Measurements from ENCODE around the gene RGS5. TPM values are rescaled to one million over a fixed set of nuclear protein-coding genes. Genes with fewer than 3 reads are reported as not detected.
A peak's percentile ranks its signal among the peaks of the same experiment; 100 is the strongest.

Gene RGS5
- total and polyA plus RNA-seq, 4 donors: 983 to 2,702 (median 1,290) TPM

DNA sequence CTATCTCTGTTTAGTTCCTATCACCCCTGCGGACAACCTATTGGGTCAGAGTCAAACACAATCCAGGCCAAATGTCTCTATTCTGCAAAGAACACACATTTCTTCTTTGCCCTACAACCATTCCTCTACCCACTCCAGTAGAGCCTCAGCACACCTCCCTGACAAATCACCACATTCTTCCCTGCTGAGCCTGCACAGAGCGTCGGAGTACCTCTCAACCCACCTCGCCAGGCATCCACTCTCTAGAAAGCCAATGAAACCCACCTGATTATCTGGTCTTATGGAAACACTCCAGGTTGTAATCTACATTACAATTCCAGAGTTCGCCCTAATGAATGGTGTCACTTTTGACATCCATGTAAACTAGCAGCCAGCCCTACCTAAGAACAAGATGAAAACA, 47.1 kb downstream of the RGS5 start:
- no peak for DNase-seq
- intact Hi-C loops (cut with DNase I): no loop called here
- Histone ChIP-seq H3K9me3 (ENCODE audit: control insufficient read depth, low read length) (no peaks in the 10 kb centered on the region), H3K27me3 (ENCODE audit: control insufficient read depth in 1 of 2, insufficient read depth in 2 of 2, low read length in 1 of 2) (no peaks in the 10 kb centered on the region), H3K4me3 (ENCODE audit: low read length in 2 of 2) (peak overlapping the region in 1 of 2 donors; percentile 18), H3K36me3 (ENCODE audit: control insufficient read depth in 1 of 2, insufficient read depth in 2 of 2, low read length in 1 of 2) (peaks cover 6 to 9% of the 10 kb centered on the region in 2 donors), H3K4me1 (ENCODE audit: control insufficient read depth in 1 of 2, insufficient read depth in 2 of 2, low read length in 2 of 2) (peaks cover 3 to 6% of the 10 kb centered on the region in 2 donors), H3K27ac (ENCODE audit: low read depth in 1 of 2, low read length in 2 of 2) (peak overlapping the region in 1 of 2 donors; percentile 75)
- 56 to 60% methylated on average over 5 of the region's 5 CpGs for WGBS, 2 donors
- no peak for ATAC-seq (ENCODE audit: low FRiP score)

DNA sequence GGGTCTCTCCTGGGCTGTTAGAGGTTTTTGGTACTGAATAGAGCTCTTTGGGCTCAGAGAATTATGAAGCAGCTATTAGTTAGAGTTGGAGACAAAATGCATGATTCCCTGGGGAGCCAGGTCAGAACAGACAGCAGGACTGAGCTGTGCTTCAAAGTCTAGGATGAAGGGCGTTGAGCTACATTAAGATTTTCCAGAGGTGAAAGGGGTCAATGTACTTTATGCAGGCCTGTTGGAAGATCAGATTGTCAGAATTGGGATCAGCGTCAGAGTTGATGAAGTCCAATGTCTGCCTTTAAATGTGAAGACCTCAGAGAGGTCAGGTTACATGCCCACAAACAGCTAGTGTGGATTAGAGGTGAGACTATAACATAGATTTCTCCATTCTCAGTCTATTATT, 53.8 kb downstream of the RGS5 start:
- no peaks in the 10 kb centered on the region for H3K27me3 ChIP-seq (ENCODE audit: control insufficient read depth in 1 of 2, insufficient read depth in 2 of 2, low read length in 1 of 2)
- H3K27ac ChIP-seq (ENCODE audit: low read depth in 1 of 2, low read length in 2 of 2): peak overlapping the region in 1 of 2 donors; percentile 44
- DNase-seq (no peak), ATAC-seq (ENCODE audit: low FRiP score) (no peak)
- H3K36me3 ChIP-seq (ENCODE audit: control insufficient read depth in 1 of 2, insufficient read depth in 2 of 2, low read length in 1 of 2): peaks cover 4 to 8% of the 10 kb centered on the region in 2 donors
- 83 to 85% methylated on average over 2 of the region's 2 CpGs for WGBS, 2 donors
- intact Hi-C loops (cut with DNase I): no loop called here
- H3K4me1 ChIP-seq (ENCODE audit: control insufficient read depth in 1 of 2, insufficient read depth in 2 of 2, low read length in 2 of 2): peaks cover 5 to 6% of the 10 kb centered on the region in 2 donors
- no peaks in the 10 kb centered on the region for H3K9me3 ChIP-seq (ENCODE audit: control insufficient read depth, low read length)
- H3K4me3 ChIP-seq (ENCODE audit: low read length in 2 of 2): no peak overlapping the region

DNA sequence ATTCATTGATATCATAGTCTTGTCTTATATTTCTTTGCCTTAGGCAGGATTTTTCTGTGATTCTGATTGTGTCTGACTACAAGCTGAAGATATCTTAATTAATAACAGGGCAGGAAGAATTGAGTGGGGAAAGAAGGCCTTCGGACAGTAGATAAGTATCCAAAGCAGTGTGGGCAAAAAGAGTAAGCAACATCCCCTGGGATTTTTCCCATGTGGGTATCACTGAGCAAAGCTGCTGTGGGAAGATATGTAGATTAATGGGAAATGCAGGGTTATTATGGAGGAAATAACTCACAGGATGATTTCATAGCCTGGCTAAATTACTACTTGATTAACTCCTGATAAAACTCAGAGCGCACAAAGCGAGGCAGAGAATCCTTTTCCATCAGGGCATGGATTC, 55.7 kb downstream of the RGS5 start:
- Histone ChIP-seq H3K9me3 (ENCODE audit: control insufficient read depth, low read length) (no peaks in the 10 kb centered on the region), H3K4me3 (ENCODE audit: low read length in 2 of 2) (no peak overlapping the region), H3K4me1 (ENCODE audit: control insufficient read depth in 1 of 2, insufficient read depth in 2 of 2, low read length in 2 of 2) (peaks cover 6% of the 10 kb centered on the region in 2 donors), H3K36me3 (ENCODE audit: control insufficient read depth in 1 of 2, insufficient read depth in 2 of 2, low read length in 1 of 2) (peaks cover 0 to 3% of the 10 kb centered on the region in 2 donors), H3K27ac (ENCODE audit: low read depth in 1 of 2, low read length in 2 of 2) (peak overlapping the region in 1 of 2 donors; percentile 25), H3K27me3 (ENCODE audit: control insufficient read depth in 1 of 2, insufficient read depth in 2 of 2, low read length in 1 of 2) (no peaks in the 10 kb centered on the region)
- DNase-seq: no peak
- WGBS, 2 donors: 52 to 57% methylated on average over 3 of the region's 3 CpGs
- intact Hi-C loops (cut with DNase I): no loop called here
- ATAC-seq (ENCODE audit: low FRiP score): no peak

DNA sequence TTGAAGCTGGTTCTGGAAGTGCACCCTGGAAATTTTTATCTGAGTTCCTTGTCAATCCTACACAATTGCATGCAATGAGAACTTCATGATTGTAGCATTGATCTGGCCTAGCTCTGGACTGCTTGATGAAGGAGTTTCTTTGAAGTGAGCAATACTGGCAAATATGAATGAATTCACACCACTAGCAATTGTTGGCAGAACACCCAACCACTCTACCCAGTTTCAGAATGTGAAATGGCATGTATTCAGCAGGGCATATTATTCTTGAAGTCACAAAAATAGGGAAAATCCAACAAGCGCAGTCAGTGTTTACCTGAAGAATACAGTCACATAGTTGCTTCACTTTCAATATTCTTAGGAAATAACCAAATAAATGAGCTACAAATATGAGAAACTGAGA, 57.3 kb downstream of the RGS5 start:
- no peaks in the 10 kb centered on the region for H3K9me3 ChIP-seq (ENCODE audit: control insufficient read depth, low read length)
- intact Hi-C loops (cut with DNase I): no loop called here
- H3K4me3 ChIP-seq (ENCODE audit: low read length in 2 of 2): no peak overlapping the region
- no peaks in the 10 kb centered on the region for H3K27me3 ChIP-seq (ENCODE audit: control insufficient read depth in 1 of 2, insufficient read depth in 2 of 2, low read length in 1 of 2)
- ATAC-seq (ENCODE audit: low FRiP score): no peak
- peaks cover 4 to 6% of the 10 kb centered on the region in 2 donors for H3K4me1 ChIP-seq (ENCODE audit: control insufficient read depth in 1 of 2, insufficient read depth in 2 of 2, low read length in 2 of 2)
- peaks cover 0 to 3% of the 10 kb centered on the region in 2 donors for H3K36me3 ChIP-seq (ENCODE audit: control insufficient read depth in 1 of 2, insufficient read depth in 2 of 2, low read length in 1 of 2)
- WGBS, 2 donors: 3 to 6% methylated on average over 1 of the region's 1 CpG
- DNase-seq: no peak
- H3K27ac ChIP-seq (ENCODE audit: low read depth in 1 of 2, low read length in 2 of 2): no peak overlapping the region

DNA sequence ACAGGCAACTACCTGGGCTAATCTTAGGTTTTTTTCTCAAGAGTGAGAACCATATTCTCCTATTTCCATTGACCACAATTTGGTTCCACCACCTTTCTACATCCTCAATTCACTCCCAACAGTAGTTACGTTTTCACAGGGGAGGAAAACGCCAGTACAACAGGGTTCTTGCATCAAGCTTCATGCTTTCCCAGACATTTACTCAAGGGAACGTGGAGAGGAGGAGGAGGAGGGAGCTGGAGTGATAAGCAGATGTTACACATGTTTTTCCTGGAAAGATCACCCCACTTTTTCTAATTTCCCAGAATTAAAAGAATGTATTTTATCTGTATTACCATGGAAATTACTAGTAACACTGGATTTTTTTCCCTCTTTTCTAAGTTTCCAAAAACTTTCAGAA, 58.3 kb downstream of the RGS5 start:
- Histone ChIP-seq H3K4me1 (ENCODE audit: control insufficient read depth in 1 of 2, insufficient read depth in 2 of 2, low read length in 2 of 2) (peaks cover 4 to 6% of the 10 kb centered on the region in 2 donors), H3K36me3 (ENCODE audit: control insufficient read depth in 1 of 2, insufficient read depth in 2 of 2, low read length in 1 of 2) (peaks cover 0 to 3% of the 10 kb centered on the region in 2 donors), H3K27me3 (ENCODE audit: control insufficient read depth in 1 of 2, insufficient read depth in 2 of 2, low read length in 1 of 2) (no peaks in the 10 kb centered on the region), H3K9me3 (ENCODE audit: control insufficient read depth, low read length) (no peaks in the 10 kb centered on the region), H3K4me3 (ENCODE audit: low read length in 2 of 2) (no peak overlapping the region), H3K27ac (ENCODE audit: low read depth in 1 of 2, low read length in 2 of 2) (peak overlapping the region; percentile 0 to 36)
- intact Hi-C loops (cut with DNase I): no loop called here
- 7 to 11% methylated on average over 3 of the region's 3 CpGs for WGBS, 2 donors
- no peak for ATAC-seq (ENCODE audit: low FRiP score)
- no peak for DNase-seq

DNA sequence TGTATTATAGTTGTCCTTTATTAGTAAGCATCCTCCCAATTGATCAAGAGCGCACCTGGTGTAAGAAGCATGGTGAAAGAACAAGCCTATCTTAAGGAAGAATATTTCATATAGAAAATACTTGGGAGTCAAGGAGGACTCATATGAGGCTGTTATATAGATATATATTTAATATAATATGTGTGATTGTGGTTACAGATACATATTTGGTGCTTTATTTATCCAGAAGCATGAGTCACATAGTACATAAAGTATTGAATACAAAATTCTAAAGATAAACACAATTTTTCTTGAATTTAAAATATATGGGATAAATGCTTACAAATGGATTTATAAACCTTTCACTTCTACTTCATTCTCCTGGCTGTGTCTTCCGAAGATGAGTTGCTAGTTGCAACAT, 60.6 kb downstream of the RGS5 start:
- Histone ChIP-seq H3K27me3 (ENCODE audit: control insufficient read depth in 1 of 2, insufficient read depth in 2 of 2, low read length in 1 of 2) (no peaks in the 10 kb centered on the region), H3K4me1 (ENCODE audit: control insufficient read depth in 1 of 2, insufficient read depth in 2 of 2, low read length in 2 of 2) (peaks cover 4 to 6% of the 10 kb centered on the region in 2 donors), H3K4me3 (ENCODE audit: low read length in 2 of 2) (no peak overlapping the region), H3K36me3 (ENCODE audit: control insufficient read depth in 1 of 2, insufficient read depth in 2 of 2, low read length in 1 of 2) (no peaks in the 10 kb centered on the region), H3K9me3 (ENCODE audit: control insufficient read depth, low read length) (no peaks in the 10 kb centered on the region), H3K27ac (ENCODE audit: low read depth in 1 of 2, low read length in 2 of 2) (no peak overlapping the region)
- ATAC-seq (ENCODE audit: low FRiP score) (no peak), DNase-seq (no peak)
- intact Hi-C loops (cut with DNase I): no loop called here
- WGBS, 2 donors: 90 to 94% methylated on average over 2 of the region's 2 CpGs

DNA sequence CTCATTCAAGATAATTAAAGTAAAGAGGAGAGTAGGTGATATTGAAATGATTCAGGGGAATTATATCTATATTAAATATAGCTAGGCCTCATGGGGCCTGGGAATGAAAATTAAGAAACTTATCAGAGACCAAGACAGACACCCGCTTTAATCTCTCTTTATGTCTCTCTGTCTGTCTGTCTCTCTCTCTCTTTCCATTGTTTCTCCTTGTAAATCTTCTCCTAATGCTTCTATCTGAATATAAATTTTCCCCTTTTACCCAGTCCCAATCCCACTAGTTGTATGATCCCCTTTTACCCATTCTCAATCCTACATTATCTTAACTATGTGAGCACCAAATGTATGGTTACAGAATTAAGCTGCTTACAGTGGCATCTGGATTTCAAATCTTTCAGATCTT, 61.2 kb downstream of the RGS5 start:
- Histone ChIP-seq H3K27ac (ENCODE audit: low read depth in 1 of 2, low read length in 2 of 2) (no peak overlapping the region), H3K27me3 (ENCODE audit: control insufficient read depth in 1 of 2, insufficient read depth in 2 of 2, low read length in 1 of 2) (no peaks in the 10 kb centered on the region), H3K4me3 (ENCODE audit: low read length in 2 of 2) (no peak overlapping the region), H3K4me1 (ENCODE audit: control insufficient read depth in 1 of 2, insufficient read depth in 2 of 2, low read length in 2 of 2) (peaks cover 4 to 6% of the 10 kb centered on the region in 2 donors), H3K9me3 (ENCODE audit: control insufficient read depth, low read length) (no peaks in the 10 kb centered on the region), H3K36me3 (ENCODE audit: control insufficient read depth in 1 of 2, insufficient read depth in 2 of 2, low read length in 1 of 2) (no peaks in the 10 kb centered on the region)
- WGBS, 2 donors: 87 to 94% methylated on average over 1 of the region's 1 CpG
- DNase-seq (no peak), ATAC-seq (ENCODE audit: low FRiP score) (no peak)
- intact Hi-C loops (cut with DNase I): no loop called here

DNA sequence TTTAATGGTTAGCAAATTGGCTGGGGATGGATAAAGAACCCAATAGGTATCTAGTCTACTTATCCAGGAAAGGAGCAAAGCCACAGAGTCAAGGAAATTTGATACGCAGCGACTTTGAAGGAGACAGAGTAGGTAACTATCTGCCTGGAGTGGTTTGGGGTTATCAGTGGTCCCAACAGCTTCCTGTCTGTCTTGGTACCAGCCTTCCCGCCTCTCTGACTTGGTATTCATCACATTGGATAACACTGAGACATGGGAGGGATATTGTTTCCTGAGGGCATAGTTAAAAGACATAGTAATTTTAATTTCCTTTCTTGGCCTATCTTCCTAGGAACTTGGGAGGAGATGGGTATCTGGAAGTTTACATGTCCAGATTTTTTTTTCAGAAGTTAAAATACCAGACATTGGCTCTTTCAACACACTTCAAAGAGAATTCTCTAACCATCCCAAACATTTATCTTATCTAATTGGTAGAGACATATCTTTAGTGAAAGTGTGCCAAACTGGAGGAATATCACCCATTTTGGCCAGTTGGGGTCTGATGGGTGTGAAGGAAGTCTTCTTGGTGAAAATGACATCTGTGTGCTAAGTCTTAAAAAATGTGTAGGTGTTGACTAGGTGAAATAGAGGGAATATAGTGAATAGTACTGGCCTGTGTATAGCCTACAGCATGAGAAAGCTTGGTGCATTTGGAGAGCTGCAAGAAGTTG, 65.0 kb downstream of the RGS5 start:
- no peaks in the 10 kb centered on the region for H3K27me3 ChIP-seq (ENCODE audit: control insufficient read depth in 1 of 2, insufficient read depth in 2 of 2, low read length in 1 of 2)
- DNase-seq: no peak
- H3K36me3 ChIP-seq (ENCODE audit: control insufficient read depth in 1 of 2, insufficient read depth in 2 of 2, low read length in 1 of 2): no peaks in the 10 kb centered on the region
- no peaks in the 10 kb centered on the region for H3K9me3 ChIP-seq (ENCODE audit: control insufficient read depth, low read length)
- no peak overlapping the region for H3K27ac ChIP-seq (ENCODE audit: low read depth in 1 of 2, low read length in 2 of 2)
- 92 to 94% methylated on average over 3 of the region's 3 CpGs for WGBS, 2 donors
- no peaks in the 10 kb centered on the region for H3K4me1 ChIP-seq (ENCODE audit: control insufficient read depth in 1 of 2, insufficient read depth in 2 of 2, low read length in 2 of 2)
- intact Hi-C loops (cut with DNase I): no loop called here
- no peak overlapping the region for H3K4me3 ChIP-seq (ENCODE audit: low read length in 2 of 2)
- ATAC-seq (ENCODE audit: low FRiP score): no peak

DNA sequence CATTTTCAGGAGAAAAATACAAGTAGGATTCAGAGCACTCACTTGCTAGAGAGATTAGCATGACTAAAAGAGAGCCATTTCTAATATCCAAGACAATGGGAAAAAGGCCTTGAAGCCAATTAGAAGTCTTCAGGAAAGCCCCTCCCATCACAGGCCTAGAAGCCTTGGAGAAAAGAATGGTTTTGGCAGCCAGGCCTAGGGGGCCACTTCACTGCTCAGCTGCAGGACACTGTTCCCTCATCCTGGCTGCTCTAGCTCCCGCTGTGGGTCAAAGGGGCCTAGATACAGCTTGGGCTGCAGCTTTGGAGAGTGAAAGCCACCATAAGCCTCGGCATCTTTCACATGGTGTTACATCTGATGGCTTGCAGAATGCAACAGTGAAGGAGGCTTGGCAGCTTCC, 70.7 kb downstream of the RGS5 start:
- intact Hi-C loops (cut with DNase I): no loop called here
- 96 to 98% methylated on average over 2 of the region's 2 CpGs for WGBS, 2 donors
- no peak for DNase-seq
- Histone ChIP-seq H3K36me3 (ENCODE audit: control insufficient read depth in 1 of 2, insufficient read depth in 2 of 2, low read length in 1 of 2) (peaks cover 0 to 3% of the 10 kb centered on the region in 2 donors), H3K4me1 (ENCODE audit: control insufficient read depth in 1 of 2, insufficient read depth in 2 of 2, low read length in 2 of 2) (peaks cover 2 to 6% of the 10 kb centered on the region in 2 donors), H3K27me3 (ENCODE audit: control insufficient read depth in 1 of 2, insufficient read depth in 2 of 2, low read length in 1 of 2) (no peaks in the 10 kb centered on the region), H3K4me3 (ENCODE audit: low read length in 2 of 2) (no peak overlapping the region), H3K27ac (ENCODE audit: low read depth in 1 of 2, low read length in 2 of 2) (peak overlapping the region in 1 of 2 donors; percentile 21), H3K9me3 (ENCODE audit: control insufficient read depth, low read length) (no peaks in the 10 kb centered on the region)
- no peak for ATAC-seq (ENCODE audit: low FRiP score)

All from aorta (tissue), 5 donors.